GM18499 (cell line): ENCODE measurements around the gene VPS13D.

Experiments used
- ATAC-seq: cut with Tn5 transposase; IDR thresholded peaks from one replicate; pipeline ENCODE4 v1.9.1; 2021; ENCODE audit warnings: moderate number of reproducible peaks; ENCODE audit not compliant: insufficient read depth, unreplicated experiment

VPS13D gene

DNA sequence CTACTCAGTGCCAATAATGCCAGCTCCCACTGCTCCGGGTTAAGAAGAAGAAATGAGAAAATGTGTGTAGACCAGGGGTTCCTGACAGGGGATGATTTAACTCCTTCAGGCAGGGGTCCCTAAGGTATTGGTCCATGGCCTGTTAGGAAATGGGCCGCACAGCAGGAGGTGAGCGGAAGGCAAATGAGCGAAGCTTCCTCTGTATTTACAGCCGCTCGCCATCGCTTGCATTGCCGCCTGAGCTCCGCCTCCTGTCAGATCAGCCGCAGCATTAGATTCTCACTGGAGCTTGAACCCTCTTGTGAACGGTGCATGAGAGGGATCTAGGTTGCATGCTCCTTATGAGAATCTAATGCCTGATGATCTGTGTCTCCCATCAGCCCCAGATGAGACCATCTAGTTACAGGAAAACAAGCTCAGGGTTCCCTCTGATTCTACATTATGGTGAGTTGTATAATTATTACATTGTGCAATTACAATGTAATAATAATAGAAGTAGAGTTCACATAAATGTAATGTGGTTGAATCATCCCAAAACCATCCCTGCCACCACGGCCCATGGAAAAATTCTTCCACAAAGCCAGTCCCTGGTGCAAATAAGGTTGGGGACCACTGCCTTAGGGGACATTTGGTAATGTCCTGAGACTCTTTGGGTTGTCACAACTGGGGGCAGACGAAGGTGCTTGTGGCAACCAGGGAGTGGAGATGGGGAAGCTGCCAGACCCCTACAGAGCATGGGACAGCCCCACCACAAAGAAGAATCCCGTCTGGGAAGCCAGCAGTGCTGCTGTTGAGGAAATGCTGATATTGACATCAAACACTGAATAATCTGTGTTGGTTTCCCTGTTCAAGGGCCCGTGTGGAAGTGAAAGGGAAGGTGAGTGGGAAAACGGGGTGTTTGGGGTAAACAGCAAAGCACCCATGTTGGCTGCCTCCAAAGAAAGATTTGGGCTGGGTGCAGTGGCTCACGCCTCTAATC is 327.4 kb downstream of the VPS13D start:
- ATAC-seq = no peak

DNA sequence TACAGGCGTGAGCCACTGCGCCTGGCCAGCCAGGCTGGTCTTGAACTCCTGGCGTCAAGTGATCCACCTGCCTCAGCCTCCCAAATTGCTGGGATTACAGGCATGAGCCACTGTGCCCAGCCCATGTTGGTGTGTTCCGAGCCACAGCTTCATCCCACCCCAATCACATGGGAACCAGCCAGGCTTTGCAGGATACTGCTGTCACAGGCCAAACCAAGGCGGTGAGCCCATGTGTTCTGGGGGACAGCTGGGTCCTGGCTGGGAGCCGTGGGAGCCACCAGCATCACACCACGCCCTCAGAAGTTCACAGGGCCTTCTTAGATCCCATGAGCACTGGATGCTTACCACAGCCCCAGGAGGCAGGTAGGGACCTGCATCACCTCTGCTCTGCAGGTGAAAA is 331.3 kb downstream of the VPS13D start:
- no peak for ATAC-seq
